Testis (tissue), 3 donors: ENCODE data around the gene YPEL2. TPM values are rescaled to one million over a fixed set of nuclear protein-coding genes. Genes with fewer than 3 reads are reported as not detected.

ENCODE experiments used
- DNase-seq: peaks from one replicate; pipeline ENCODE4 v3.0.0-alpha.2; 2019
- H3K27ac ChIP-seq, 2 donors: fragments of 200-600 bp; sonication (generic); one replicate each; pipeline ENCODE4 v1.5.1; 2019
- H3K27me3 ChIP-seq: fragments of 200-600 bp; sonication (generic); one replicate; pipeline ENCODE4 v1.5.1; 2019
- H3K36me3 ChIP-seq: fragments of 200-600 bp; sonication (generic); one replicate; pipeline ENCODE4 v1.5.1; 2017; ENCODE audit warnings: low read depth; ENCODE audit errors: missing control alignments
- H3K4me1 ChIP-seq: fragments of 200-600 bp; sonication (generic); one replicate; pipeline ENCODE4 v1.5.1; 2019
- H3K4me3 ChIP-seq, 2 donors: fragments of 200-600 bp; sonication (generic); one replicate each; pipeline ENCODE4 v1.5.1; 2017 to 2019
- H3K9me3 ChIP-seq: fragments of 200-600 bp; sonication (generic); one replicate; pipeline ENCODE4 v1.5.1; 2017
- POLR2A ChIP-seq: fragments of 450-650 bp; IDR thresholded peaks from one replicate; pipeline ENCODE4 v1.6.1; 2017; ENCODE audit warnings: antibody characterized with exemption, mild to moderate bottlenecking, moderate library complexity
- WGBS, 2 donors: methylation state at CpG; one replicate each; pipeline ENCODE4 v1.1.5; 2018; 5-methylcytosine and 5-hydroxymethylcytosine counted together
- intact Hi-C: fragments of 100-400 bp; cut with DNase I; formaldehyde crosslinking; loops from one replicate; pipeline ENCODE4 v1.15.1; 2023; ENCODE audit warnings: low total_unique reads
- polyA plus RNA-seq: library from polyadenylated mRNA; stranded (reverse); fragments of 350-450 nt; fragmentation: Illumina TruSeq; extraction: RNeasy Lipid Tissue Mini Kit (QIAGEN cat#74804); gene quantifications from one replicate; pipeline ENCODE4 v1.2.3, GENCODE V29; 2014; ENCODE audit warnings: low read depth, low replicate concordance; ENCODE audit not compliant: insufficient read depth
- total RNA-seq, 2 donors: library from RNA; depleted of rRNA; stranded (reverse); fragments of >200 nt; gene quantifications; one replicate each; pipeline ENCODE4 v1.2.3, GENCODE V29; 2016
- TF ChIP-seq, protein P1 (sequence below), 3 experiments: fragments of 450-650 bp in 2 of 3; fragments of 200-600 bp in 1 of 3; sonication (generic) in 1 of 3; IDR thresholded peaks; one replicate each; pipeline ENCODE4 v1.5.1; 2016 to 2019; ENCODE audit warnings: antibody characterized with exemption in 3 of 3, mild to moderate bottlenecking in 2 of 3, moderate library complexity in 1 of 3

The YPEL2 gene
- total and polyA plus RNA-seq, 3 donors from 2014 or later: 20.5 to 48.3 (median 39.8) TPM

DNA sequence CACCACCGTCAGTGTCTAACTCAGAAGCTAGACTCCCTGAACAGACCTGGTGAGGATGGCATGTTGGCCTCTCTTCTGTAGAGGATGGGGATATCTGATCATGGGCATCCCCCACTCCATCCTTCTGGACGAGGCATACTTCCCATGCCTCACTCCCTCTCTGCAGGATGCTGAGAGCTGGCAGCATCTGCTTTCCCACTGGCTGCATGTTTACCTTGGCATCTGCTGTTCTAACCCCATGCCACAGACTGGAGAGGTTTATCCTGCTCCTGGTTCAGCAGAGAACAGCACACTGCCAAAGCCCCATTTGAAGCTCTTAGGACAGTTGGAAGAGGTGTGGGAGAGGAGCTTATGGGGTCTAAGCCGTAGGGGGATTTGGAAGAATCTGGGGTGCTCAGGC lies 46.0 kb downstream of the YPEL2 start:
- no peak for TF ChIP-seq POLR2A
- intact Hi-C loops: no loop called here
- Histone ChIP-seq H3K9me3 (no peaks in the 10 kb centered on the region), H3K4me3 (no peak overlapping the region), H3K27ac (no peak overlapping the region), H3K27me3 (no peaks in the 10 kb centered on the region), H3K36me3 (no peaks in the 10 kb centered on the region), H3K4me1 (peaks cover 31% of the 10 kb centered on the region)
- 64 to 79% methylated on average over 3 of the region's 3 CpGs for WGBS, 2 donors
- no peak for DNase-seq

DNA sequence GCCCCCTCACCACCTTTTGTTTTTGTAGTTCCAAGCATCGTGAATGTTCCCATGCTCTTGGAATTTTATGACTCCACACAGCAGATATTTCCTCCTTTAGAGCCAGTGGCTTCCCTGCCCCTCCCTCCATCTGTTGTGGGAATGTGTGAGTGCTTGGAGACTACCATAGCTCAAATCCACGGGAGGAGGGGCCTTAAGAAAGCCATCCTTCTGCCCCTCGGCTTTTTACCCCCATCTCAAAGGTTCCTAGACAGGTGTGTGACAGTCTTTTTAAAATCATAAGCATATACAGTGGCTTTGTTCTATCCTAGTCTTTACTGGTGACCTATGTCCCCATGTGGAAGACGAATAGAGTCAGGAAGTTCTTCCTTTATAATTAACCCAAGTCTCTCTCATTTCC lies 47.2 kb downstream of the YPEL2 start:
- Histone ChIP-seq H3K4me3 (no peak overlapping the region), H3K27ac (no peak overlapping the region), H3K4me1 (peaks cover 18% of the 10 kb centered on the region), H3K9me3 (no peaks in the 10 kb centered on the region), H3K27me3 (no peaks in the 10 kb centered on the region), H3K36me3 (no peaks in the 10 kb centered on the region)
- no peak for DNase-seq
- 57 to 61% methylated on average over 4 of the region's 4 CpGs for WGBS, 2 donors
- intact Hi-C loops: no loop called here
- no peak for TF ChIP-seq POLR2A
- TF ChIP-seq, protein P1, sequence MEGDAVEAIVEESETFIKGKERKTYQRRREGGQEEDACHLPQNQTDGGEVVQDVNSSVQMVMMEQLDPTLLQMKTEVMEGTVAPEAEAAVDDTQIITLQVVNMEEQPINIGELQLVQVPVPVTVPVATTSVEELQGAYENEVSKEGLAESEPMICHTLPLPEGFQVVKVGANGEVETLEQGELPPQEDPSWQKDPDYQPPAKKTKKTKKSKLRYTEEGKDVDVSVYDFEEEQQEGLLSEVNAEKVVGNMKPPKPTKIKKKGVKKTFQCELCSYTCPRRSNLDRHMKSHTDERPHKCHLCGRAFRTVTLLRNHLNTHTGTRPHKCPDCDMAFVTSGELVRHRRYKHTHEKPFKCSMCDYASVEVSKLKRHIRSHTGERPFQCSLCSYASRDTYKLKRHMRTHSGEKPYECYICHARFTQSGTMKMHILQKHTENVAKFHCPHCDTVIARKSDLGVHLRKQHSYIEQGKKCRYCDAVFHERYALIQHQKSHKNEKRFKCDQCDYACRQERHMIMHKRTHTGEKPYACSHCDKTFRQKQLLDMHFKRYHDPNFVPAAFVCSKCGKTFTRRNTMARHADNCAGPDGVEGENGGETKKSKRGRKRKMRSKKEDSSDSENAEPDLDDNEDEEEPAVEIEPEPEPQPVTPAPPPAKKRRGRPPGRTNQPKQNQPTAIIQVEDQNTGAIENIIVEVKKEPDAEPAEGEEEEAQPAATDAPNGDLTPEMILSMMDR (IDR thresholded peaks at IDR 0.05): no peak

DNA sequence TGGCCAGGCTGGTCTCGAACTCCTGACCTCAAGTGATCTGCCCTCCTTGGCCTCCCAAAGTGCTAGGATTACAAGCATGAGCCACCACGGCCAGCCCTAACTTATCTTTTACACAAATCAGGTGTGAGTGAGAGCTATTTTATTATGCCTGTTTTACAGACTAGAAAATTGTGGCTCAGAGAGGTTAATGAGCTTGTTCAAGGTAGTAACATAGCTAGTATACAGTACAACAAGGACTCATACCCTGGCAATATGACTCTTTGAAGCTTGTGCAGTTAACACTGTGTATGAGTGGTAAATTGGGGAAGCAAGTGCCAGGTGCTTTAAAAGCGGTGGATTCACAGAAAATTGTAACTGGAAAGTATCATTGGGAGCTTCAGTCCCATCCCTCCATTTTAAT lies 49.0 kb downstream of the YPEL2 start:
- peaks cover 10% of the 10 kb centered on the region for H3K4me1 ChIP-seq
- H3K9me3 ChIP-seq: no peaks in the 10 kb centered on the region
- TF ChIP-seq POLR2A: no peak
- TF ChIP-seq, protein P1 (IDR thresholded peaks at IDR 0.05): no peak
- 76 to 89% methylated on average over 3 of the region's 3 CpGs for WGBS, 2 donors
- H3K36me3 ChIP-seq: no peaks in the 10 kb centered on the region
- intact Hi-C loops: no loop called here
- H3K27ac ChIP-seq: no peak overlapping the region
- H3K27me3 ChIP-seq: no peaks in the 10 kb centered on the region
- no peak for DNase-seq
- no peak overlapping the region for H3K4me3 ChIP-seq

DNA sequence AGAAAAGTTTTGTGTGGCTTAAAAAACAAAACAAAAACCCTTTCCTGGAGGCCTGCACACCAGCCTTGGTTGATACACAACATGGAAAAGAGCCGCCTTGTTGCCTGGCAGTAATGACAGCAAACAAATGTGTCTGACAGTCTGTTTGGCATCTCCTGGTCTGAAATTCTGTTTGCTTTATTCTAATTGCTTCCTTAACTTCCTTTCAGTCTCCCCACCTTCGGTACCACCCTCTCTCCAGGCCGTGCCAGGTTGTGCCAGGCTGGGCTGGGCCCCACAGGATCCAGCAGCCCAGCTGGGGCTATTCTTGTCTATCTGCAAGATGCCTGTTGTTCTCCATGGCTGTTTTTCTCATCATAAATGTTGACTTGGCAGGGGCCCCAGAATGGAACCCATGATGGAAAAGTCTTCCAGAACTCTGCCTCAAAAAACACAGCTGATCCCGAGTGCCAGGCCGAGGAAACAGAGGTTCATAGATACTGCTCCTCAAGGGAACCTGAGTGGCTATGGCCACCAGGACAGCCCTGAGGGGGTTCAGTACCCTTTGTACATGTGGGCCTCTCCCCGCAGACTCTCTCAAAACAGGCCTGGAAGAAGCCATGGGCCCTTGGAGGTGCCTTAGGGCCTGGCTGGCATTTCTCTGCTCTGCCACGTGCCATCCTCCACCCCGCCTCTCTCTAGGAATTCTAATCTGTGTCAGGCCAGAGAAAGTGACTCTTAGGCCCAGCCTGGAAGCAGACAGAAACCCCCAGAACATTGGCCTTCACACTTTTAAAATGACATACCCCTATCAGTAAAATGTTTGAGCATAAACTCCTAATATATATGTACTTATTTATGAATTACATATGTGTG lies 50.5 kb downstream of the YPEL2 start:
- TF ChIP-seq, protein P1 (IDR thresholded peaks at IDR 0.05): no peak
- TF ChIP-seq POLR2A: no peak
- peak overlapping the region in 1 of 2 donors; percentile 44 for H3K27ac ChIP-seq
- no peaks in the 10 kb centered on the region for H3K36me3 ChIP-seq
- DNase-seq: no peak
- H3K27me3 ChIP-seq: no peaks in the 10 kb centered on the region
- H3K4me3 ChIP-seq: no peak overlapping the region
- peaks cover 10% of the 10 kb centered on the region for H3K4me1 ChIP-seq
- 65 to 73% methylated on average over 7 to 8 of the region's 8 CpGs for WGBS, 2 donors
- H3K9me3 ChIP-seq: no peaks in the 10 kb centered on the region
- intact Hi-C loops: no loop called here

DNA sequence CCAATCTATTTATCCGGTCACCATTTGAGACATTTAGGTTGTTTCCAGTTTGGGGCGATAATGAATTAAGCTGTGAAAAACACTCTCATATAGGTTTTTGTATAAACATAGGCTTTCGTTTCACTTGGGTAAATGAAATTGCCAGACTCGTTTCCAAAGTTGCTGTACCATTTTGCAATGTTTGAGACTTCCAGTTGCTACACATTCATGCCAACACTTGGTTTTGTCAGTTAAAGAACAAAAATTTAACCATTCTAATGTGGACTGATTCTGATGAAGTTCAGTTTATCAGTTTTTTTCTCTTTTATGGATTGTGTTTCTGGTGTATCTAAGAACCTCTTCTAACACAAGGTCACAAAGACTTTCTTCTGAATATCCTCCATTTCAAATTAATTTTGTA lies 52.4 kb downstream of the YPEL2 start:
- Histone ChIP-seq H3K36me3 (no peaks in the 10 kb centered on the region), H3K27ac (no peak overlapping the region), H3K4me1 (peaks cover 10% of the 10 kb centered on the region), H3K9me3 (no peaks in the 10 kb centered on the region), H3K27me3 (no peaks in the 10 kb centered on the region), H3K4me3 (no peak overlapping the region)
- 96% methylated on average over 4 of the region's 4 CpGs for WGBS, 2 donors
- intact Hi-C loops: no loop called here
- DNase-seq: no peak
- no peak for TF ChIP-seq POLR2A
- TF ChIP-seq, protein P1 (IDR thresholded peaks at IDR 0.05): no peak
